Tibial nerve (tissue), 4 donors: ENCODE data around the gene WFDC10B.

Source experiments
- CTCF ChIP-seq, 5 experiments: fragments of 200-600 bp in 3 of 5; fragments of 450-650 bp in 2 of 5; sonication (generic) in 3 of 5; IDR thresholded peaks; one replicate each; pipeline ENCODE4 v1.5.1; 2016 to 2019; ENCODE audit warnings: antibody characterized with exemption in 5 of 5, mild to moderate bottlenecking in 3 of 5, moderate library complexity in 2 of 5
- EP300 ChIP-seq, 2 donors: sonication (generic); formaldehyde crosslinking; IDR thresholded peaks; one replicate each; pipeline ENCODE4 v1.6.1; 2017; ENCODE audit warnings: antibody characterized with exemption in 2 of 2, mild to moderate bottlenecking in 1 of 2
- POLR2A ChIP-seq, 2 donors: fragments of 450-650 bp; IDR thresholded peaks; one replicate each; pipeline ENCODE4 v1.6.1; 2017; ENCODE audit warnings: antibody characterized with exemption in 2 of 2, mild to moderate bottlenecking in 2 of 2, moderate library complexity in 2 of 2

GRCh38 chr20:45695496-45695895 lies 9.3 kb downstream of the WFDC10B start:
- TF ChIP-seq POLR2A (IDR thresholded peaks at IDR 0.05), result no peak
- TF ChIP-seq CTCF (IDR thresholded peaks at IDR 0.05), result no peak
- TF ChIP-seq EP300 (IDR thresholded peaks at IDR 0.05), result no peak
